Measurements from ENCODE around the gene P2RY10. TPM values are rescaled to one million over a fixed set of nuclear protein-coding genes. Genes with fewer than 3 reads are reported as not detected.
"Not testable (repeated sequence)": the region's sequence is repeated elsewhere in the genome, so short reads cannot be mapped to it uniquely, and the experiment has no call there.

The P2RY10 gene
- total and polyA plus RNA-seq, 2 of the 13 experiments (the other 11 are each of a cell fraction or from before 2014, with no cell fraction given), result not detected

- ATAC-seq; in situ Hi-C loops (cut with HindIII; ENCODE audit: extremely low pct_ligation_motif_present, low pct_unique_long_range_greater_than_20kb); H3K36me3 ChIP-seq (replicated peaks in 1 of 2; ENCODE audit: control insufficient read depth in 1 of 2, insufficient read depth in 2 of 2, low read length in 2 of 2); H2AFZ ChIP-seq (ENCODE audit: low read length); H3K4me1 ChIP-seq (ENCODE audit: insufficient read depth, low read length); H3K27ac ChIP-seq (ENCODE audit: extremely low read length, insufficient read depth, low read length); POLR2A ChIA-PET; H3K4me3 ChIP-seq (replicated peaks in 1 of 3; ENCODE audit: insufficient read depth in 1 of 3, low read depth in 2 of 3, low read length in 3 of 3); H3K4me2 ChIP-seq (ENCODE audit: low read depth, low read length); H3K9me3 ChIP-seq (ENCODE audit: low read length); H3K9ac ChIP-seq (ENCODE audit: insufficient read depth, low read depth, low read length); BruUV-seq (replicated peaks); H3K27me3 ChIP-seq (ENCODE audit: control insufficient read depth in 1 of 2, insufficient read depth in 2 of 2, low read length in 2 of 2); DNase-seq (ENCODE audit: low spot score); FAIRE-seq; intact Hi-C loops (cut with micrococcal nuclease; ENCODE audit: unreplicated experiment); H4K20me1 ChIP-seq (ENCODE audit: insufficient read depth, low read length); H3K79me2 ChIP-seq (ENCODE audit: insufficient read depth, low read length); CTCF ChIA-PET (ENCODE audit: low intra/inter-chr PET ratio, low total read pairs): not testable (repeated sequence)
- WGBS (ENCODE audit: low lambda C conversion rate), result 0% methylated on average over 1 of the region's 1 CpG
These were observed 62.3 kb downstream of the P2RY10 start for GRCh38 chrX:79007540-79007939.

Small RNAs within 50 kb of the gene (microRNA-seq; reads per million reads assigned to microRNA genes)
- gene MIR4328, result not detected

Other genes starting within 250 kb of the P2RY10 start
- gene LPAR4, start 197.7 kb upstream of the P2RY10 start, total RNA-seq (2016; rRNA removed; fragmentation: Illumina TruSeq; extraction: Trizol), result not detected in 2 replicates
- not detected in 2 replicates for gene LPAR4, start 197.7 kb upstream of the P2RY10 start, polyA plus RNA-seq (2011; rRNA removed)
- gene GPR174, start 199.3 kb downstream of the P2RY10 start, total RNA-seq (2016; rRNA removed; fragmentation: Illumina TruSeq; extraction: Trizol), result not detected in 2 replicates
- not detected in 2 replicates for gene GPR174, start 199.3 kb downstream of the P2RY10 start, polyA plus RNA-seq (2011; rRNA removed)

Measured in HepG2 (cell line).